Measurements from ENCODE around the gene TRPM5. TPM values are rescaled to one million over a fixed set of nuclear protein-coding genes. Genes with fewer than 3 reads are reported as not detected.
"Not testable (repeated sequence)": the region's sequence is repeated elsewhere in the genome, so short reads cannot be mapped to it uniquely, and the experiment has no call there.

The TRPM5 gene
- total RNA-seq, 1 donor from 2014 or later = not detected

- H3K36me3 Mint-ChIP-seq (ENCODE audit: low read depth, unreplicated experiment) = peaks cover 2% of the 10 kb centered on the region
- TF ChIP-seq CTCF (IDR thresholded peaks at IDR 0.05; ENCODE audit: insufficient read depth, low read depth, low read length) (no peak), EZH2 (IDR thresholded peaks at IDR 0.05; ENCODE audit: insufficient read depth, low read length) (no peak)
- no peak overlapping the region for H3K4me3 ChIP-seq (ENCODE audit: insufficient read depth, low read depth, low read length)
- no peaks in the 10 kb centered on the region for H4K20me1 ChIP-seq (ENCODE audit: insufficient read depth, low read length)
- DNase-seq (ENCODE audit: low read depth) (no peak), FAIRE-seq (no peak)
- H3K9ac ChIP-seq (ENCODE audit: low read length) = no peak overlapping the region
- no peaks in the 10 kb centered on the region for H3K4me1 ChIP-seq (ENCODE audit: insufficient read depth, low read length)
- H3K4me2 ChIP-seq (ENCODE audit: low read length) = no peak overlapping the region
- H3K27ac ChIP-seq (ENCODE audit: low read depth, low read length) = no peak overlapping the region
- peaks cover 2% of the 10 kb centered on the region for H3K27me3 ChIP-seq (ENCODE audit: insufficient read depth, low read length)
- H3K9me3 Mint-ChIP-seq (ENCODE audit: unreplicated experiment) = peaks cover 35% of the 10 kb centered on the region
- H3K27ac Mint-ChIP-seq (ENCODE audit: unreplicated experiment) = no peak overlapping the region
- H3K4me1 Mint-ChIP-seq (ENCODE audit: low read depth, unreplicated experiment) = no peaks in the 10 kb centered on the region
- H3K9me3 ChIP-seq (ENCODE audit: insufficient read depth, low read depth, low read length) = peaks cover 5% of the 10 kb centered on the region
- H3K27me3 Mint-ChIP-seq (ENCODE audit: low read depth, unreplicated experiment) = peaks cover 73% of the 10 kb centered on the region
- no peak overlapping the region for H2AFZ ChIP-seq (ENCODE audit: low read depth, low read length)
- H3K4me3 Mint-ChIP-seq (ENCODE audit: unreplicated experiment) = no peak overlapping the region
- no peaks in the 10 kb centered on the region for H3K79me2 ChIP-seq (ENCODE audit: insufficient read depth, low read length)
- H3K36me3 ChIP-seq (ENCODE audit: insufficient read depth, low read length) = no peaks in the 10 kb centered on the region
Observed at GRCh38 chr11:2482204-2482603, 37.9 kb upstream of the TRPM5 start.

GRCh38 chr11:2481253-2481652, 36.9 kb upstream of the TRPM5 start:
- Histone ChIP-seq H4K20me1 (ENCODE audit: insufficient read depth, low read length) (no peaks in the 10 kb centered on the region), H3K4me1 (ENCODE audit: insufficient read depth, low read length) (no peaks in the 10 kb centered on the region), H3K27me3 (ENCODE audit: insufficient read depth, low read length) (peaks cover 2% of the 10 kb centered on the region), H2AFZ (ENCODE audit: low read depth, low read length) (no peak overlapping the region), H3K9me3 (ENCODE audit: insufficient read depth, low read depth, low read length) (peaks cover 5% of the 10 kb centered on the region), H3K79me2 (ENCODE audit: insufficient read depth, low read length) (no peaks in the 10 kb centered on the region), H3K9ac (ENCODE audit: low read length) (no peak overlapping the region), H3K4me2 (ENCODE audit: low read length) (no peak overlapping the region), H3K27ac (ENCODE audit: low read depth, low read length) (no peak overlapping the region), H3K4me3 (ENCODE audit: insufficient read depth, low read depth, low read length) (no peak overlapping the region), H3K36me3 (ENCODE audit: insufficient read depth, low read length) (no peaks in the 10 kb centered on the region)
- TF ChIP-seq CTCF (IDR thresholded peaks at IDR 0.05; ENCODE audit: insufficient read depth, low read depth, low read length) (no peak), EZH2 (IDR thresholded peaks at IDR 0.05; ENCODE audit: insufficient read depth, low read length) (no peak)
- Mint-ChIP-seq H3K4me1 (ENCODE audit: low read depth, unreplicated experiment) (no peaks in the 10 kb centered on the region), H3K36me3 (ENCODE audit: low read depth, unreplicated experiment) (peaks cover 2% of the 10 kb centered on the region), H3K4me3 (ENCODE audit: unreplicated experiment) (no peak overlapping the region), H3K9me3 (ENCODE audit: unreplicated experiment) (peaks cover 34% of the 10 kb centered on the region), H3K27me3 (ENCODE audit: low read depth, unreplicated experiment) (peaks cover 76% of the 10 kb centered on the region), H3K27ac (ENCODE audit: unreplicated experiment) (no peak overlapping the region)
- DNase-seq (ENCODE audit: low read depth) (no peak), FAIRE-seq (no peak)

- no peak overlapping the region for H3K27ac Mint-ChIP-seq (ENCODE audit: unreplicated experiment)
- peaks cover 34% of the 10 kb centered on the region for H3K9me3 Mint-ChIP-seq (ENCODE audit: unreplicated experiment)
- Histone ChIP-seq H3K9me3 (ENCODE audit: insufficient read depth, low read depth, low read length) (peaks cover 5% of the 10 kb centered on the region), H3K36me3 (ENCODE audit: insufficient read depth, low read length) (no peaks in the 10 kb centered on the region), H3K79me2 (ENCODE audit: insufficient read depth, low read length) (no peaks in the 10 kb centered on the region), H2AFZ (ENCODE audit: low read depth, low read length) (no peak overlapping the region), H4K20me1 (ENCODE audit: insufficient read depth, low read length) (no peaks in the 10 kb centered on the region), H3K4me1 (ENCODE audit: insufficient read depth, low read length) (no peaks in the 10 kb centered on the region), H3K9ac (ENCODE audit: low read length) (no peak overlapping the region), H3K4me3 (ENCODE audit: insufficient read depth, low read depth, low read length) (no peak overlapping the region), H3K27me3 (ENCODE audit: insufficient read depth, low read length) (peaks cover 2% of the 10 kb centered on the region), H3K4me2 (ENCODE audit: low read length) (no peak overlapping the region), H3K27ac (ENCODE audit: low read depth, low read length) (no peak overlapping the region)
- no peak overlapping the region for H3K4me3 Mint-ChIP-seq (ENCODE audit: unreplicated experiment)
- no peak for FAIRE-seq
- no peak for DNase-seq (ENCODE audit: low read depth)
- no peaks in the 10 kb centered on the region for H3K4me1 Mint-ChIP-seq (ENCODE audit: low read depth, unreplicated experiment)
- H3K36me3 Mint-ChIP-seq (ENCODE audit: low read depth, unreplicated experiment) = peaks cover 2% of the 10 kb centered on the region
- H3K27me3 Mint-ChIP-seq (ENCODE audit: low read depth, unreplicated experiment) = peaks cover 75% of the 10 kb centered on the region
- TF ChIP-seq CTCF (IDR thresholded peaks at IDR 0.05; ENCODE audit: insufficient read depth, low read depth, low read length) (no peak), EZH2 (IDR thresholded peaks at IDR 0.05; ENCODE audit: insufficient read depth, low read length) (no peak)
Observed at GRCh38 chr11:2480874-2481220, 36.5 kb upstream of the TRPM5 start.

GRCh38 chr11:2480067-2480873, 36.0 kb upstream of the TRPM5 start:
- not testable (repeated sequence) for H3K4me3 ChIP-seq (ENCODE audit: insufficient read depth, low read depth, low read length); H3K9ac ChIP-seq (ENCODE audit: low read length); H3K36me3 ChIP-seq (ENCODE audit: insufficient read depth, low read length); H3K27ac Mint-ChIP-seq (ENCODE audit: unreplicated experiment); H2AFZ ChIP-seq (ENCODE audit: low read depth, low read length); FAIRE-seq; H3K4me1 Mint-ChIP-seq (ENCODE audit: low read depth, unreplicated experiment); H3K4me3 Mint-ChIP-seq (ENCODE audit: unreplicated experiment); H3K4me2 ChIP-seq (ENCODE audit: low read length); H3K27me3 ChIP-seq (ENCODE audit: insufficient read depth, low read length); H3K79me2 ChIP-seq (ENCODE audit: insufficient read depth, low read length); H3K36me3 Mint-ChIP-seq (ENCODE audit: low read depth, unreplicated experiment); DNase-seq (ENCODE audit: low read depth); H3K4me1 ChIP-seq (ENCODE audit: insufficient read depth, low read length); H4K20me1 ChIP-seq (ENCODE audit: insufficient read depth, low read length); H3K9me3 ChIP-seq (ENCODE audit: insufficient read depth, low read depth, low read length); H3K27ac ChIP-seq (ENCODE audit: low read depth, low read length)
- peaks cover 34% of the 10 kb centered on the region for H3K9me3 Mint-ChIP-seq (ENCODE audit: unreplicated experiment)
- H3K27me3 Mint-ChIP-seq (ENCODE audit: low read depth, unreplicated experiment) = peaks cover 78% of the 10 kb centered on the region

Data from astrocyte (in vitro differentiated cells and primary cell).